GM18505 (cell line): Measurements from ENCODE around the gene PCDHB5.
"Not testable (repeated sequence)": the region's sequence is repeated elsewhere in the genome, so short reads cannot be mapped to it uniquely, and the experiment has no call there.

Source experiments
- ATAC-seq: cut with Tn5 transposase; IDR thresholded peaks from one replicate; pipeline ENCODE4 v1.9.1; 2021; ENCODE audit not compliant: unreplicated experiment
- POLR2A ChIP-seq: IDR thresholded peaks from 4 replicates; pipeline ENCODE4 v1.6.1; 2011; ENCODE audit warnings: borderline replicate concordance; ENCODE audit not compliant: insufficient read depth, insufficient read length; ENCODE audit errors: extremely low read depth

Gene PCDHB5

GRCh38 chr5:141175933-141176332 lies 40.9 kb downstream of the PCDHB5 start:
- TF ChIP-seq POLR2A = no peak
- ATAC-seq = no peak

- not testable (repeated sequence) for ATAC-seq
Observed at GRCh38 chr5:141177577-141178191, 42.7 kb downstream of the PCDHB5 start, which contains the start of gene PCDHB8. Gene PCDHB8 (plus strand): TSS chr5:141177790. CDS start chr5:141178035, 245 bp downstream.

DNA sequence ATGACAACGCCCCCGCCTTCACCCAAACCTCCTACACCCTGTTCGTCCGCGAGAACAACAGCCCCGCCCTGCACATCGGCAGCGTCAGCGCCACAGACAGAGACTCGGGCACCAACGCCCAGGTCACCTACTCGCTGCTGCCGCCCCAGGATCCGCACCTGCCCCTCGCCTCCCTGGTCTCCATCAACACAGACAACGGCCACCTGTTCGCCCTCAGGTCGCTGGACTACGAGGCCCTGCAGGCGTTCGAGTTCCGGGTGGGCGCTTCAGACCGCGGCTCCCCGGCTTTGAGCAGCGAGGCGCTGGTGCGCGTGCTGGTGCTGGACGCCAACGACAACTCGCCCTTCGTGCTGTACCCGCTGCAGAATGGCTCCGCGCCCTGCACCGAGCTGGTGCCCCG lies 44.4 kb downstream of the PCDHB5 start:
- not testable (repeated sequence) for ATAC-seq

DNA sequence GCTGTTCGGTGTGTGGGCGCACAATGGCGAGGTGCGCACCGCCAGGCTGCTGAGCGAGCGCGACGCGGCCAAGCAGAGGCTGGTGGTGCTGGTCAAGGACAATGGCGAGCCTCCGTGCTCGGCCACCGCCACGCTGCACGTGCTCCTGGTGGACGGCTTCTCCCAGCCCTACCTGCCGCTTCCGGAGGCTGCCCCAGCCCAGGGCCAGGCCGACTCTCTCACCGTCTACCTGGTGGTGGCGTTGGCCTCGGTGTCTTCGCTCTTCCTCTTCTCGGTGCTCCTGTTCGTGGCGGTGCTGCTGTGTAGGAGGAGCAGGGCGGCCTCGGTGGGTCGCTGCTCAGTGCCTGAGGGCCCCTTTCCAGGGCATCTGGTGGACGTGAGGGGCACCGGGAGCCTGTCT lies 44.9 kb downstream of the PCDHB5 start:
- ATAC-seq = not testable (repeated sequence)

DNA sequence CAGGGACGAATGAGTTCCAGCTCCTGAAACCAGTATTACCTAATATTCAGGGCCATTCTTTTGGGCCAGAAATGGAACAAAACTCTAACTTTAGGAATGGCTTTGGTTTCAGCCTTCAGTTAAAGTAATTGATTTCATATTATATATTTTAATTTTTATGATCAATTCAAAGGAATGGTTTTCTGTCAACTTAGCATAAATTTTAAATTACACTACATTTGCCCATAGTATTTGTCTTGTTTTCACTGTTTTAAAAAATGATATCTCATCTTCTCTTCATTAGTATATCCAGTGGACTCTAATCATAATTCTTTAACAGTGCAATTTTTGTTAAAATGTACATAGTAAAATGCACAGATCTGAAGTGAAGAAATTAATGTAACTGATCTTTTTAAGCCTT lies 45.3 kb downstream of the PCDHB5 start:
- ATAC-seq = no peak
- no peak for TF ChIP-seq POLR2A

GRCh38 chr5:141182248-141182647 lies 47.2 kb downstream of the PCDHB5 start, which contains the start of gene PCDHB16:
Gene PCDHB16 (plus strand): TSS chr5:141182387. CDS start chr5:141182560, 173 bp downstream.
- ATAC-seq = no peak
- no peak for TF ChIP-seq POLR2A

DNA sequence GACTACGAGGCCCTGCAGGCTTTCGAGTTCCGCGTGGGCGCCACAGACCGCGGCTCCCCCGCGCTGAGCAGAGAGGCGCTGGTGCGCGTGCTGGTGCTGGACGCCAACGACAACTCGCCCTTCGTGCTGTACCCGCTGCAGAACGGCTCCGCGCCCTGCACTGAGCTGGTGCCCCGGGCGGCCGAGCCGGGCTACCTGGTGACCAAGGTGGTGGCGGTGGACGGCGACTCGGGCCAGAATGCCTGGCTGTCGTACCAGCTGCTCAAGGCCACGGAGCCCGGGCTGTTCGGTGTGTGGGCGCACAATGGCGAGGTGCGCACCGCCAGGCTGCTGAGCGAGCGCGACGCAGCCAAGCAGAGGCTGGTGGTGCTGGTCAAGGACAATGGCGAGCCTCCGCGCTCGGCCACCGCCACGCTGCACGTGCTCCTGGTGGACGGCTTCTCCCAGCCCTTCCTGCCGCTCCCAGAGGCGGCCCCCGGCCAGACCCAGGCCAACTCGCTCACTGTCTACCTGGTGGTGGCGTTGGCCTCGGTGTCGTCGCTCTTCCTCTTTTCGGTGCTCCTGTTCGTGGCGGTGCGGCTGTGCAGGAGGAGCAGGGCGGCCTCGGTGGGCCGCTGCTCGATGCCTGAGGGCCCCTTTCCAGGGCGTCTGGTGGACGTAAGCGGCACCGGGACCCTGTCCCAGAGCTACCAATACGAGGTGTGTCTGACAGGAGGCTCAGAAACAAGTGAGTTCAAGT lies 49.3 kb downstream of the PCDHB5 start:
- ATAC-seq = not testable (repeated sequence)

DNA sequence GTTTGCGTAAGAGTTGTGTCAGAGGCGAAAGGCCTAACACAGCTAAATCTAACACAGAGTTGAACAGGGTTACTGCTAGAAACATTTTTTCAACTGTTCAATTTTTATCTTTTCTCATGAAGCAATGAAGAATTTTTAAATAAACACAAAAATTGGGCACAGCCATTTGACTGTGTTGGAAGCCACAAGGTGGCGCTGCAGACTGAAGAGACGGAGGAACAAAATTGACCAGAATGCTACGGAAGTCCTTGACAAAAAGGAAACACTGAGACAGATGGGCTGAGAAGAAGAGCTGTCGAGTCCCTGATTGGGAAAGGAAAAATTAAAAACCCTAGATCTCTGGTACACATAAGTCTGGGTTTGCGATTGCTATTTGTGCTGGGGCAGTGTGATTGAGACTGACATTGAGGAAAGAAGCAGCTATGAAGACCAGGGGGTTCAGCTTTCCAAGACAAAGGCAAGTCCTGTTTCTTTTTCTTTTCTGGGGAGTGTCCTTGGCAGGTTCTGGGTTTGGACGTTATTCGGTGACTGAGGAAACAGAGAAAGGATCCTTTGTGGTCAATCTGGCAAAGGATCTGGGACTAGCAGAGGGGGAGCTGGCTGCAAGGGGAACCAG lies 52.0 kb downstream of the PCDHB5 start, which contains the start of gene PCDHB9:
Gene PCDHB9, plus strand, starts transcription at position 265 of the 616 bp plus-strand sequence. Its CDS starts 158 bp downstream, at position 423.
- ATAC-seq = no peak
- no peak for TF ChIP-seq POLR2A
